Measurements from ENCODE around the gene APCDD1. TPM values are rescaled to one million over a fixed set of nuclear protein-coding genes. Genes with fewer than 3 reads are reported as not detected.

The APCDD1 gene
- polyA plus RNA-seq (ENCODE audit: insufficient read length in 3 of 3), result 100 to 1,000 TPM in 2 of 3 donors, 10 to 100 TPM in 1; 80.7 to 113 (median 109) TPM
- long read RNA-seq, donor 1, transcript APCDD1-201 (5 exons, 3,809 nt), result major isoform, 8 of 22 reads
- long read RNA-seq, donor 1, partial matches to known transcripts, result 14 of 22 reads
- long read RNA-seq, donor 1, other reads (novel, unspliced or antisense), result 0 of 22 reads
- long read RNA-seq, donor 2, transcript APCDD1-201 (5 exons, 3,809 nt), result major isoform, 7 of 7 reads
- long read RNA-seq, donor 2, partial matches to known transcripts, result 0 of 7 reads
- long read RNA-seq, donor 2, other reads (novel, unspliced or antisense), result 0 of 7 reads
- long read RNA-seq, donor 3, transcript APCDD1-201 (5 exons, 3,809 nt), result major isoform, 40 of 100 reads
- long read RNA-seq, donor 3, partial matches to known transcripts, result 54 of 100 reads
- long read RNA-seq, donor 3, other reads (novel, unspliced or antisense), result 5 of 100 reads
- long read RNA-seq, donor 4, transcript APCDD1-201 (5 exons, 3,809 nt), result major isoform, 17 of 43 reads
- long read RNA-seq, donor 4, partial matches to known transcripts, result 26 of 43 reads
- long read RNA-seq, donor 4, other reads (novel, unspliced or antisense), result 0 of 43 reads
- long read RNA-seq, donor 5, result 0 reads
- long read RNA-seq, donor 6, transcript APCDD1-201 (5 exons, 3,809 nt), result major isoform, 6 of 6 reads
- long read RNA-seq, donor 6, partial matches to known transcripts, result 0 of 6 reads
- long read RNA-seq, donor 6, other reads (novel, unspliced or antisense), result 0 of 6 reads
- long read RNA-seq, donor 7, transcript APCDD1-201 (5 exons, 3,809 nt), result major isoform, 13 of 25 reads
- long read RNA-seq, donor 7, partial matches to known transcripts, result 12 of 25 reads
- long read RNA-seq, donor 7, other reads (novel, unspliced or antisense), result 0 of 25 reads
- long read RNA-seq, donor 8, result 0 reads
- long read RNA-seq, donor 9, transcript APCDD1-201 (5 exons, 3,809 nt), result major isoform, 25 of 25 reads
- long read RNA-seq, donor 9, partial matches to known transcripts, result 0 of 25 reads
- long read RNA-seq, donor 9, other reads (novel, unspliced or antisense), result 0 of 25 reads
- long read RNA-seq, donor 10, transcript APCDD1-201 (5 exons, 3,809 nt), result major isoform, 18 of 75 reads
- long read RNA-seq, donor 10, partial matches to known transcripts, result 57 of 75 reads
- long read RNA-seq, donor 10, other reads (novel, unspliced or antisense), result 0 of 75 reads
- long read RNA-seq, donor 11, transcript APCDD1-201 (5 exons, 3,809 nt), result major isoform, 10 of 26 reads
- long read RNA-seq, donor 11, partial matches to known transcripts, result 16 of 26 reads
- long read RNA-seq, donor 11, other reads (novel, unspliced or antisense), result 0 of 26 reads
- long read RNA-seq, donor 12, transcript APCDD1-201 (5 exons, 3,809 nt), result major isoform, 6 of 6 reads
- long read RNA-seq, donor 12, partial matches to known transcripts, result 0 of 6 reads
- long read RNA-seq, donor 12, other reads (novel, unspliced or antisense), result 0 of 6 reads
- long read RNA-seq, donor 13, result 0 reads
- long read RNA-seq, donor 14, transcript APCDD1-201 (5 exons, 3,809 nt), result major isoform, 22 of 50 reads
- long read RNA-seq, donor 14, partial matches to known transcripts, result 28 of 50 reads
- long read RNA-seq, donor 14, other reads (novel, unspliced or antisense), result 0 of 50 reads
- long read RNA-seq, donor 15, transcript APCDD1-201 (5 exons, 3,809 nt), result major isoform, 7 of 15 reads
- long read RNA-seq, donor 15, partial matches to known transcripts, result 8 of 15 reads
- long read RNA-seq, donor 15, other reads (novel, unspliced or antisense), result 0 of 15 reads
- long read RNA-seq, donor 16, transcript APCDD1-201 (5 exons, 3,809 nt), result major isoform, 56 of 91 reads
- long read RNA-seq, donor 16, partial matches to known transcripts, result 29 of 91 reads
- long read RNA-seq, donor 16, other reads (novel, unspliced or antisense), result 5 of 91 reads

DNA sequence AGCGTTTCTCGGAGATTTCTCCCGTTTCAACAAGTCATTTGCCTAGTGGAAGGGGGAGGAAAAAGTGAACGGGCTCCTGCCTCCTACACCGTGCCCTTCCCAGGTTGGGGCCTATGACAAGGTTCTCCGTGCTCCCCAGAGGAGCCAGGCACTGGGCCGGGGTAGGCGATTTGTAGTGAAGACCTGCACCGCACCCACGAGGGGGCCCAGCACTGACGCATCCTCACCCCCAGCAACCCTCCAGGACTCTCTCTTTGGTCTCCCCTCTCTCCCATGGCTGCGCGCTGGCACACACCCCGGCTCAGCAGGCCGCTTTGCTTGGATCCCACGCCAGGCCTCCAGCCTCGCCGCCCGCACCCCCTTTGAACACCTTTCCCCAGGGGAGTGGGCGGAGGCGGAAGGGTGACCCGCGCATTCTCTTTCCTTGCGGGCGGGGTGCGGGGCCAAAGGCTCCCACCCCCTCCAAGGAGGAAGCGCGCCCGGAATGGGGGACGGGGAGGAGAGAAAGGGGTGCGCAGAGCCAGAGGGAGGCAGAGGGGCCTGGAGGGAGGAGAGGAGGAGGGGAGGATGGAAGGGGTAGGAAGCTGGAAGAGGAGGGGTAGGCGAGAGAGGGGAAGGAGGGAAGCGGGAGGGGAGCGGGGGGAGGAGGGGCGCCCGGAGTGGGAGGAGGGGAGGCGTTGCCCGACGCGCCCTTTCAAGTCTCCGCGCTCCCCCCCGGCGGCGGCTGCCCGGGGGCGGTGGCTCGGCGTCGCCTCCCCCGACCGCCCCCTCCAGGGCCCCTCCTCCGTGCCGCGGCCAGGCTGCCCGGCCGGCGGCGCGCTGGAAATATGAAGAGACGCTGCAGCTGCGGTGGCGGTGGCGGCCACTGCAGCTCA is at the start of gene APCDD1:
Gene APCDD1, plus strand, starts transcription at position 830 of the 875 bp plus-strand sequence. CDS start 347 bp downstream, outside the sequence.
- peak in 10 of 11 donors; percentile 60 to 82 (median 78) for DNase-seq (ENCODE audit: extremely low read depth in 1 of 11, low read depth in 9 of 11, low spot score in 4 of 11)

DNA sequence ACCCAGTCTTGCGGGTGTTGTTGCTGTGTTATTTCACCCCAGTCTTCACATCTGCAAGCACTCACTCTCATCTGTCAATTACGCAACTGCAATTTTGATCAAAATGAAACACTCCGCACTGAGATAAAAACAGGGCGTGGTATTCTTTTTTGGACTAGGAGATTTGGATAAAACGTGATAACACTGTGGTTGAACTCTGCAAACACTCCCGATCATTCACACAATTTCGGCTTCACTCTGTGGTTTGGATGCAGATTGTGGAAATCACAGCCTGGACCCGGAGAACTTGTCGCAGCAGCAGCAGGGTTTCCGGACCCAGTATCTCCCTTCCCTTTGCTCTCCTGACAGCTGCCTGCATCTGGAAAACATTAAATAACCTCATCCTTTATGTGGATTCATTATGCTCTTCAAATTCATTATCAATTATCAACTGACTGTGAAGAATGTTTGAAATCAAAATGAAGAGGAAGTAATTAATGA is 49.4 kb upstream of the APCDD1 start:
- no peak for DNase-seq (ENCODE audit: extremely low read depth in 1 of 11, low read depth in 9 of 11, low spot score in 4 of 11)

DNA sequence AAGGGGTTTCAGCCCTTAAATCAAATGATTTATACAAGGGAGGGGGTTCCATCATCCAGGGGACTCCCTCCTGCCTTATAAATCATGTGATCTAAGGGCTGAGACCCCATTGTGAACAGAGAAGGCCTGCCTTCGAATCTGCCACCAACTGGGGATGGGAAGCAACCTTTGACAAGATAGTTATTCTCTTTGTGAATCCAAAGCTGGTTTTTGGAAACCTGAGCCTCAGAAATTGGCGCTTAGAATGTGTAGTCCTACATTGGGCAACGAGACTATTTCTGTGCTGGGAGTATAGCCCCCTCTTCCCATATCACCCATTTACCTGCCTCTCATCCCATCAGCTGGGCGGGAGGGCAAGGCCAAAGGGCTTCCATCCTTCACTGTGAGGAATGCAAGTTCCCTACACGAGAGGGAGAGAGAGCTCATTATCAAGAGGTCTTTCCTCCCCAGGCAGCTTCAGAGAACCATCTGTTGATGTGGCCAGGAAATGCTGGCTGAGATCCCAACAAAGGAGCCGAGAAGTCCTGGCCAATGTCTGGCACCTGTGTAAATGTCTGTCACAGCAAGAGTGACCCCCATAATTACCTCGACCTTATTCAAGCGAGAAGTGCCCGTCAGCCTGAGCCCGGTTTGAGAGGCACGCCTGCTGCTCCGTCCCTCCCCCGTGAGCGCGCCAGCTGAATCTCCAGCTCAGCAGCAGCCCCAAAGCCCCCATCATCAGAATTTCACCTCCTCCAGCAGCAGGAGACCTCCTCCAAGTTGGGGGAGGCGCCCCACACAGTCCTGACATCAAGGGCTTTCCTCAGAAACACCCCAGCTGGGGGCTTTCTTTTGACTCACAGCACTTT is 48.4 kb upstream of the APCDD1 start:
- peak in 8 of 11 donors; percentile 26 to 60 (median 42) for DNase-seq (ENCODE audit: extremely low read depth in 1 of 11, low read depth in 9 of 11, low spot score in 4 of 11)

DNA sequence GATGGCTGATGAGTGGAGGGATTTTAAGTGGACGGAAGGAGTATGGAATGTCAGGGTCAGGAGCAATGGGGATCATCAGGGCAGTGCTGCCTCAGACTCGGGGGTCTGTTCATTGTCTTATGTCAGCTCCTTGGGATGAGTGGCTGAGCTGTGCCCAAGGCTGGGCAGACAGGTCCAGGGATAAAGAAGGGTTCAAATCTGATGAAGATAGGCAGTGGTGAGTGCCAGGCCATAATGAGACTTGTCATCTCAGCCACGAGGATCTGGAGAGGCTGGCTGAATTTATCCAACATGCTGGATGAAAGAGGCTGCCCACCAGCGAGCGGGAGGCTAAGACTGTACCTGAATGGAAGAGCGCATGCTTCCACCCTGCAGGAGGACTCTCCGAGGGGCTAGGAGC is 46.3 kb upstream of the APCDD1 start:
- no peak for DNase-seq (ENCODE audit: extremely low read depth in 1 of 11, low read depth in 9 of 11, low spot score in 4 of 11)

DNA sequence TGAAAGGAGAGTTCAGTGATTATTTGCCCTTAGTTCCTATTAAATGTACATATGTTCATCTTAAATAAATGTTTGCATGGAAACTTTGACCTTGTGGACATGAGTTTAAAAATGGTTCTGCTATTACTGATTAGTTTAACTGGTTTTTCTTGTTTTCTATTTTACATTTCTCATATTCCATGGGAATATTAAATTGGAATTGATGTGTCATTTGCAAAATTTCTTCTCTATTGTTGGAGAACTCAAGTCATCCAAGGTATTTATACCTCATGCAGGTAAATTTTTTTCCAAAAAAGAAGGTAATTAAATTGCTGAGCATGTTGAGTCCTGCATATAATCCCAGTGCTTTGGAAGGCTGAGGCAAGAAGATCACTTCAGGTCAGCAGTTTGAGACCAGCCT is 45.4 kb upstream of the APCDD1 start:
- no peak for DNase-seq (ENCODE audit: extremely low read depth in 1 of 11, low read depth in 9 of 11, low spot score in 4 of 11)

DNA sequence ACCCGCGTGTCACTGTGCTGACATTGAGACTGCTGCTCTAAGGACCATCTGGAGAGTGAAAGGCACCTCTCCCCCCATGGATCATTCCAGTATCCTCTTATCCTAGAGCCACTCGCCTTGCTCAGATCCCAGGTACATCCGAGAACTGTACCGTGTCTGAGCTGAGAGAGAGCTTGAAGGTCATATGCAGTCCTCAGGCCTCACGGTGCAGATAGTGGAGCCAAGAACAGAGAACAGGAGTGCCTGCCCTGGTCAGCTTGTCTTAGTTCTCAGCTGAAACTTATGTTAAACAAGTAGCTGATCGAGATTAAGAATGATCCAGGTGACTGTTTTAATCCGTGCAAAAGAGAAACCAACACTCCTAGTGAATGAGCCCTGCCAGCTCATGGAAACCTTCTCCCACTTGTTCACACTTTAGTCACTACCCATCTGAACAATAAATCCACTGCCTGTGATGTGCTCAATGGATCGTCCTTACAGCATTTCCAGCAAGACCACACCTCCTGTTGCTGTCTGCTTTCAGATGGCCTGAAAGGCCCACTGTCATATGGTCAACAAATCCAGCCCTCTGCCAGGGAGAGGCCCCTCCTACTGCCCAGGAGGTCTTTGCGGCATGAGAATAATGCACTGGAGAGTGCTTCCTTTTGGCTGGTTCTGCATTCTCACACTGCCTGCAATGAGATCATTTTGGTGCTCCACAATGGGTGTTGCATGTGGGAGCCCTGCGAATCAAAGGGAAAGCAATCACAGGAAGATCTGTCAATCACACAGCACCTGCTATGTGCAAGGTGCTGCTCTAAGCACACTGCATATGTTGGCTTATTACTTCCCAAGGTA is 43.7 kb upstream of the APCDD1 start:
- no peak for DNase-seq (ENCODE audit: extremely low read depth in 1 of 11, low read depth in 9 of 11, low spot score in 4 of 11)

DNA sequence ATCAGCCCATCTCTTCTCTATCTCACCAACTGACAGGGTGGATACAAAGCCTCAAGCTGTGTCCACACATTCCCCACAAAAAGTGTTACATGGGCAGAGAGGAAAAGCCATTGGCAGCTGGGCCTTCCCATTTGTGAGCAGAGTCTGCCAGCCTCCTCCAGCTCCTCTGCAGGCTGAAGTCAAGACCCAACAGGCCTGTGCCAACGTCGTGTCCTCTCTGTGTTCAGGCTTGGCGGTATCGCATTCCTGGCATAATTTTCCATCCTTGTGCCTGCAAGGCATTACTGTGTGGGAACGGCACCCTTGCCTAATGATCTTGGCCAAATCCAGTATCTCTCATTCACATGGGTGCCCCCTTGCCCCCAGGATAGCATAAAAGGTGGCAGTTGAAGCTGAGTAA is 41.5 kb upstream of the APCDD1 start:
- DNase-seq (ENCODE audit: extremely low read depth in 1 of 11, low read depth in 9 of 11, low spot score in 4 of 11), result no peak

DNA sequence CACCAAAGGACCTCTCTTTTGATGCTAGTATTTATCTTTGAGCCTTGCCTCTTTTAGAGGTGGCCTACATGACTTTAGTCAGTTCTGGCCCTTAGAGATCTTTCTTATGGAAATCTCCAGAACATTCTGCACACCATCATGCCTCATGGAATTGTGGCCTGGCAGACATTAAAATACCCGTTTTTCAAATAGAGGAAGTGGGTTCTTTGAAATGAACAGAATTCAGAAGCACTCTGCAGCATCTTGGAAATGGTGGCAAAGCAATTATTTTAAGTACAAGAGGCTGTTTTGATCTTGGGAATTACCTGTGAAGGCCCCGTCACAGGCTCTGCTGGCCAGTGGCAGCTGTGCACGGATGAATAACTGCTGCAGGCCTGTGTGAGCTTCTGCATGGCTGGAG is 40.7 kb upstream of the APCDD1 start:
- no peak for DNase-seq (ENCODE audit: extremely low read depth in 1 of 11, low read depth in 9 of 11, low spot score in 4 of 11)

DNA sequence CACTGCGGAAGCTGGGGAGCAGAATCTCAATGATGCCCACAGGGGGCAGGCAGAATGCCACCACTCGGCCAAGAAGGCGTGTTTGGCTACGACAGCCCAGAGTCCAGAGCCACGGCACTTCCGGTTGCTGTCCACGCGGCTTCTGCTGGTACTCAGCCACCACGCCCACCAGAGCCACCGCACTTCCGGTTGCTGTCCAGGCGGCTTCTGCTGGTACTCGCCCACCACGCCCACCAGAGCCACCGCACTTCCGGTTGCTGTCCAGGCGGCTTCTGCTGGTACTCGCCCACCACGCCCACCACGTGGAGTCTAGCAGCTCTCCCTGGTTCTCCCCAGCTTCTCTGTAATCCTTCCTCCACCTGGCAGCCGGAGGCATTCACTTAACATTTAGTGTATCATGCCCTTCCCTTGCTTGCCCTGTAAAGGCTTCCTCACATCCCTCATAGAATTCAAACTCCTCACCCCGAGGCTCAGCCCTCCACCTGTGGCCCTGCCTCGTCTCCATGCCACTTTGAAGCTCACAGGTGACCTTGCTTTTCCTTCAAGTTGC is 40.1 kb upstream of the APCDD1 start:
- DNase-seq (ENCODE audit: extremely low read depth in 1 of 11, low read depth in 9 of 11, low spot score in 4 of 11), result no peak

DNA sequence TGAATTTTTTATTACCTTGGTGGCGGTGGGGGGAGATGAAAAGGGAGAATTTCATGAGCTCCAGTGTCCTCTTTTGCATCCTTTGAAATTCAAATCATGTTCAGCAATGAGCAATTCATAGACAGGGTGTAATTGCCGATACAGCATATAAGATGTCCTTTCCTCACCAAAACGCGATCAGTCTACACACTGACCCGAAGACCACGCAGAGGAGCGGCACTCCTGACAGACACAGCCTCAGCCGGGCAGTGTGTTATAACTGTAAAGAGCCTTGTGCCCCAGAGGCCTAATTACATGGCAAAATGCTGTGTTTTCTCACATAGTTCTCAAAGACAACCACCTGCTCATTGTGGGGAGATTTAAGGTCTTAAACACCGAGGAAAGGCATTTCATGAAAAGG is 38.4 kb upstream of the APCDD1 start:
- no peak for DNase-seq (ENCODE audit: extremely low read depth in 1 of 11, low read depth in 9 of 11, low spot score in 4 of 11)

DNA sequence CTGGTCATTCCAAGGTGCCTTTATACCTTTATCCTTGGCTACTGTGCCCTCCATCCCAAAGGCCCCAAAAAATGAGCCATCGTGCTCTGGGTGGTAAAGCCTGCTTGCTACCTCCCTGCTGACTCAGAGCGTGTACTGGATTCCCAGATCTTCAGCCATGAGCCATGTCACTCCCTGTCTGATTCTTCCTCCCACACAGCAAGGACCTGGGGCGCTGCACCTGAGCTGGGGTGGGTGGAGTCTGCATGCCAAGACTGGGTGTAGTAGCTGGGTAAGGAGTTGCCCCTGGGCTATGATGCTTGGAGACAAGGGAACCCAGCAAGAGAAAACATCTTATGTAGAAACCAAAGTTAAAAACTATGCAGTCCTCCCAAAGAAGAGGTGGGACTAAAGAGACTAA is 37.2 kb upstream of the APCDD1 start:
- no peak for DNase-seq (ENCODE audit: extremely low read depth in 1 of 11, low read depth in 9 of 11, low spot score in 4 of 11)

DNA sequence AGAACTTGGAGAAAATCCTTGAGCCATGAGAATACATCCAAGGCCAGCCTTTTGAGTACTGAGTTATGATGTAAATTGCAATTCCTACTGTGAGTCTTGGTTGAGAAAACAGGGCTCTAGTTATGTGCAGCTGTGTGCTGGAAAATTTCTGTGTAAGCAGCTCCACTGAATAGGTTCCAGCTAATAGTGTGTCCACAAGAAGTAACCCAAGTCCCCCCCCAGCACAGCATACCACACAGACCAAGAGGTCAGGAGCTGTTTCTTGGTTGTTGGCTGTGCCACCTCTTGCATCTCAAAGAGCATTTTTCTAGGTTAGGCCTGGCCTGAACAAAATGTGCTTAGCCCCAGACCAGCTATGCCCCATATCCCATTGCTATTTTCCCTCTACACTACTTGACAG is 36.8 kb upstream of the APCDD1 start:
- no peak for DNase-seq (ENCODE audit: extremely low read depth in 1 of 11, low read depth in 9 of 11, low spot score in 4 of 11)

DNA sequence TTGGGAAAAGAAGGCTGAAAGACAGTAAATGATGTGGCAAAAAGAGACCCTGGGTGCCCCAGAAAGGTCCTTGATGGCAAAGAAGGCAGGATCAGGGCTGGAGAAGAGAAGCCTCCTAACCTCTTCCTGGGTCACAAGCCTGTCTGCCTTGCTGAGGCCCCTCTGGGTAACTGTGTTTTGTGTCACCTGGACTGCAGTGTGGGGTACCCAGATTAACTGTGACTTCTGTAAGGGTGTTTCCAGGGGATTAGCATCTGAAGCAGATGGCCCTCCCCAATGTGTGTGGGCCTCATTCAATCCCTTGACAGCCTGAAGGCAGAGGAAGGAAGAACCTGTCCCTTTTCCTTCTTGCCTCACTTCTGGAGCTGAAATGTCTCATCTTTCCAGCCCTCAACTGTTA is 35.6 kb upstream of the APCDD1 start:
- DNase-seq (ENCODE audit: extremely low read depth in 1 of 11, low read depth in 9 of 11, low spot score in 4 of 11), result no peak

DNA sequence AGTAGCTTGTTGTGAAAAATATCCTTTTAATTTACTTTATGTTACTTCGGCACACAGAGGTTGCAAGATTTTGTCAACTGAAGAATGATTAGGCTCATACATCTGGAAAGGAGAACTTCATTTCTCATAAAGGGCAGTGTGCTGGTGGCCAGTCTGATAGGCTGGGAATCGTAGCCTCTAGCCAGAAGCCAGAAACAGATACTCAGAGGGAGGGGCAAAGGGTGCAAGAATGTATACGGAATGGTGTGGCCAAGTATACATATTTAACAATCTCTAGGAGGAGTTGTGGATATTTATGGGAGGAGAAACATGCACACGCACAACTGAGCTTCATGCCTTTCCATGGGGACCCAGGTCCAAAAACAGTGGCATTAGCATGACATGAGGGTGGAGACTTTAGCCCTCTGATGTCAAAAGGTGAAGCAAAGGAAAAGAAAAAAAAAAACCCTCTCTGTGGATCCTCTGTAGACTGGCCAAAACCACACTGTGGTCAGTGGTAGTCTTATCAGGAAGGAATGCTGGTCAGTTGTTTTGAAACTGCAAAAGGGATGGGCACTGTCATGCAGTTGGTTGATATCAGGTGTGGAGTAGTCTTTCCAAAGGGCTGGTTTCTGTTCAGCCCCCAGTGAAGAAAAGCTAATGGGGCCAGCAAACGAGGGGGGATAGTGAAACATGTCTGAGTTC is 34.9 kb upstream of the APCDD1 start:
- no peak for DNase-seq (ENCODE audit: extremely low read depth in 1 of 11, low read depth in 9 of 11, low spot score in 4 of 11)
